ENCODE data around the gene SLC23A2.

GRCh38 chr20:4956200-4956810 lies 45.0 kb downstream of the SLC23A2 start:
- TF ChIP-seq CTCF (IDR thresholded peaks at IDR 0.05) (peak; percentile 64 to 87 (median 82)), POLR2A (IDR thresholded peaks at IDR 0.05) (no peak)
